ENCODE measurements around the gene LSAMP. TPM values are rescaled to one million over a fixed set of nuclear protein-coding genes. Genes with fewer than 3 reads are reported as not detected.

Gene LSAMP
- total RNA-seq, 2 donors from 2014 or later = 1.9 to 5.4 TPM

GRCh38 chr3:116002235-116002634 is 443.1 kb downstream of the LSAMP start:
- H3K4me1 ChIP-seq (ENCODE audit: control insufficient read depth in 1 of 2, low read depth in 2 of 2) = no peaks in the 10 kb centered on the region

GRCh38 chr3:116001151-116001621 is 444.1 kb downstream of the LSAMP start:
- TF ChIP-seq CTCF (IDR thresholded peaks at IDR 0.05) = no peak
- no peak for DNase-seq (ENCODE audit: low spot score)
- Histone ChIP-seq H3K4me1 (ENCODE audit: control insufficient read depth in 1 of 2, low read depth in 2 of 2) (no peaks in the 10 kb centered on the region), H3K9me3 (no peaks in the 10 kb centered on the region), H3K27ac (no peak overlapping the region), H3K4me3 (no peak overlapping the region), H3K36me3 (no peaks in the 10 kb centered on the region), H3K27me3 (replicated peaks; ENCODE audit: insufficient read depth) (no peaks in the 10 kb centered on the region)
- ATAC-seq (ENCODE audit: insufficient number of reproducible peaks, low FRiP score, low read depth) = no peak

More at GRCh38 chr3:116002235-116002634, 443.1 kb downstream of the LSAMP start:
- Histone ChIP-seq H3K36me3 (no peaks in the 10 kb centered on the region), H3K9me3 (no peaks in the 10 kb centered on the region), H3K27ac (no peak overlapping the region), H3K4me3 (no peak overlapping the region), H3K27me3 (replicated peaks; ENCODE audit: insufficient read depth) (no peaks in the 10 kb centered on the region)
- no peak for DNase-seq (ENCODE audit: low spot score)
- ATAC-seq (ENCODE audit: insufficient number of reproducible peaks, low FRiP score, low read depth) = no peak
- no peak for TF ChIP-seq CTCF (IDR thresholded peaks at IDR 0.05)

- Histone ChIP-seq H3K9me3 (no peaks in the 10 kb centered on the region), H3K36me3 (no peaks in the 10 kb centered on the region), H3K4me1 (ENCODE audit: control insufficient read depth in 1 of 2, low read depth in 2 of 2) (no peaks in the 10 kb centered on the region), H3K4me3 (no peak overlapping the region), H3K27ac (no peak overlapping the region), H3K27me3 (replicated peaks; ENCODE audit: insufficient read depth) (no peaks in the 10 kb centered on the region)
- no peak for DNase-seq (ENCODE audit: low spot score)
- TF ChIP-seq CTCF (IDR thresholded peaks at IDR 0.05) = no peak
- no peak for ATAC-seq (ENCODE audit: insufficient number of reproducible peaks, low FRiP score, low read depth)
Measured at GRCh38 chr3:116000311-116000710, 445.0 kb downstream of the LSAMP start.

- no peak overlapping the region for H3K27ac ChIP-seq
- no peaks in the 10 kb centered on the region for H3K4me1 ChIP-seq (ENCODE audit: control insufficient read depth in 1 of 2, low read depth in 2 of 2)
- no peak overlapping the region for H3K4me3 ChIP-seq
- H3K36me3 ChIP-seq = no peaks in the 10 kb centered on the region
- DNase-seq (ENCODE audit: low spot score) (no peak), ATAC-seq (ENCODE audit: insufficient number of reproducible peaks, low FRiP score, low read depth) (no peak)
- no peaks in the 10 kb centered on the region for H3K27me3 ChIP-seq (replicated peaks; ENCODE audit: insufficient read depth)
- no peak for TF ChIP-seq CTCF (IDR thresholded peaks at IDR 0.05)
- no peaks in the 10 kb centered on the region for H3K9me3 ChIP-seq
Measured at GRCh38 chr3:115999613-116000012, 445.7 kb downstream of the LSAMP start.

- Histone ChIP-seq H3K36me3 (no peaks in the 10 kb centered on the region), H3K27me3 (replicated peaks; ENCODE audit: insufficient read depth) (no peaks in the 10 kb centered on the region), H3K4me3 (no peak overlapping the region), H3K27ac (no peak overlapping the region), H3K9me3 (no peaks in the 10 kb centered on the region), H3K4me1 (ENCODE audit: control insufficient read depth in 1 of 2, low read depth in 2 of 2) (no peaks in the 10 kb centered on the region)
- TF ChIP-seq CTCF (IDR thresholded peaks at IDR 0.05) = no peak
- DNase-seq (ENCODE audit: low spot score) (no peak), ATAC-seq (ENCODE audit: insufficient number of reproducible peaks, low FRiP score, low read depth) (no peak)
Measured at GRCh38 chr3:115999001-115999585, 446.2 kb downstream of the LSAMP start.
